ENCODE measurements around the gene NDUFB8. TPM values are rescaled to one million over a fixed set of nuclear protein-coding genes. Genes with fewer than 3 reads are reported as not detected.
A peak's percentile ranks its signal among the peaks of the same experiment; 100 is the strongest.

NDUFB8 gene
- total and polyA plus RNA-seq, 5 experiments from 2014 or later = 170 to 585 (median 520) TPM

DNA sequence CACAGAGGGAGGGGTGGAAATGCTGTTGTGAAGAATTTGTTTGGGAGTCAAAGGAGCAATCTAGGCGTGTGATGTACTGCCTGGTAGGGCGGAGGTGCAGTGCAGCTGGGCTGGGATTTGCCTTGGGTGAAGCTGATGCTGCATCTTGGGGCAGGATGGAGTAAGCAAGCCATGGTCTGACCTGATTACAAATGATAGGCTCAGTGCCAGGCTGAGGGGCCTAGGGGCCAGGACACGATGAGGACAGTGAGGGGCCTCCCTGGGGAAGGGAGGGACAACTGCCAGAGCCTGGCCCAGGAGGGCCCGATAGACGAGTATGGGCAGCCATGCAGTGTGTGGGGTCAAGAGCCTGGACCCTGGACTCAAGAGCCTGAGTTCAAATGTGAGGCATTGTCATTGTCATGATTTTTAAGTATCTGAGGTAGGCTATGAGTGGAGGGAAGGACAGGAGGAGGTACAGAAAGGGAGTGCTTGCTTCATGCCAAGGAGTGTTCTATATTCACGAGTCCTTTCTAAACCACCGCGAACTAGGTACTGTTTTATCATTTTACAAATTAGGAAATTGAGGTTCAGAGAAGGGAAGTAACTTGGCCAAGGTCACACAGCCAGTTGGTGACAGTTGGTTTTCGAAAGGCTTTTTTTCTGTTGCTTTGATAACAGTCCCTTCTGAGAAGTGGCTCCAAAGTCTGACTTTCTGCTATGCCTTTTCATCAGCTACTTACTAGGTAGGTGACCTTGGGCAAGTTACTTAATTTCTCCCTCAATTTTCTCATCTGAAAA lies 35.7 kb upstream of the NDUFB8 start:
- Mint-ChIP-seq H3K36me3 (peaks cover 0 to 3% (median 0%) of the 10 kb centered on the region in 3 donors), H3K9me3 (no peaks in the 10 kb centered on the region), H3K27ac (no peak overlapping the region), H3K27me3 (peaks cover 9 to 61% (median 31%) of the 10 kb centered on the region in 5 donors), H3K4me3 (no peak overlapping the region), H3K4me1 (peaks cover 0 to 20% (median 13%) of the 10 kb centered on the region in 4 donors)
- DNase-seq (peak in 1 of 10 donors; percentile 11), ATAC-seq (no peak)
- POLR2A ChIA-PET = no interaction called here

DNA sequence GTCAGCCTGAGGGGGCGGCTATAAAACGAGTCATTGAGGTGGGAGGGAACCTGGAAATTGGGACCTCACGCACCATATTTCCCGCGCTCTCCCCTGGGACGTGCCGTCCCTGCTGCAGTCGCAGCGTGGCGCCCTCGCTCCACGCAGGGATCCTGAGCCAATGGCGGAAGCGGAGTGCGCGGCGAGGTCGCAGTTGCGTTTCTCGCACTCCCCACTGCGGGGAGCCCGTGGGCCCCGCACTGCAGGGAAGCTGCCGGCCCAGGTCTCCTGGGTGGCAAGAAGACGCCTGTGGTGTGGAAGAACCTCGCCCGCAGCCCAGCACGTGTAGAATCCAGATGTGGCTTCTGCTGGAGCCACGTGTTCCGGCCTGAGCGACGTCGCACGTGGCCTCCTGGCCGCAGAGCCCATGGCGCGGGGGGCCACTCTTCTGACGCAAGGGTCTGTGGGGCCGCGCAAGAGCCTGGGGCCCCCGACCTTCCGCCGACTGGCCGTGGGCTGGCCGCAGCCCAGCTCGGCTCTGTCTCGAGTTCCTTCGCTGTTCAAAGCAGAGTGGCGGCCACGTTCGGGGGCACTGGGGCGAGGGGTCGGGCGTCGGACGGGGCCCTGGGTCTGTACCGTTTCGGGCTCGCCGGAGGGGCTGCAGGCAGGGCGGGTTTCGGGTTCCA lies 32.5 kb upstream of the NDUFB8 start:
- Mint-ChIP-seq H3K9me3 (no peaks in the 10 kb centered on the region), H3K36me3 (peaks cover 0 to 11% (median 0%) of the 10 kb centered on the region in 3 donors), H3K4me3 (peak overlapping the region; percentile 14 to 80 (median 69)), H3K27me3 (peaks cover 12 to 53% (median 30%) of the 10 kb centered on the region in 5 donors), H3K4me1 (peaks cover 0 to 20% (median 15%) of the 10 kb centered on the region in 4 donors), H3K27ac (no peak overlapping the region)
- DNase-seq (peak; percentile 64 to 85 (median 78)), ATAC-seq (peak; percentile 97 to 98)
- POLR2A ChIA-PET = interaction anchor here (0.6 to 2.0 kb wide), 3 partner anchors 182 to 435 kb away, joined by 3 to 7 read pairs (median 4); no protein-coding TSS in a partner anchor

DNA sequence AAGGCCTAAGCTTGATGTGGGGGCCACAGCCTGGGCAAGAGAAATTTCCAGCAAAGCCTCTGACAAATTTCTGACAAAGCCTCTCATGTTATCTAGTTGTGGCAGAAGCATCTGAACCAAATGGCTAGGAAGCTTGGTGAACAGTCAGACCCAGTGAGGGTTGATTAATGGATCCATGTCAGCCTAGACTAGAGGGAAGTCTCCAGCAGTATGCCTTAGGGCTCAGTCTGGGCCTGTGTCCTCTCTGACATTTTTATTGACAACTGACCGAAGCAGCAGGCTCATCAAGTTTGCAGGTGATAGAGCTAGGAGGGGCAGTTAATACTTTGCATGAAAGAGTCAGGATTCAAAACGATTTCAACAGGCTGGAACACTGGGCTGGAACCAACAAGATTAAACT lies 31.3 kb upstream of the NDUFB8 start:
- Mint-ChIP-seq H3K9me3 (no peaks in the 10 kb centered on the region), H3K4me3 (peak overlapping the region in 4 of 10 donors; percentile 11 to 56 (median 33)), H3K27ac (no peak overlapping the region), H3K27me3 (peaks cover 12 to 41% (median 21%) of the 10 kb centered on the region in 5 donors), H3K4me1 (peaks cover 0 to 20% (median 15%) of the 10 kb centered on the region in 4 donors), H3K36me3 (peaks cover 0 to 12% (median 0%) of the 10 kb centered on the region in 3 donors)
- POLR2A ChIA-PET = interaction anchor here (1.4 to 2.0 kb wide), 2 partner anchors 183 to 436 kb away, joined by 3 to 7 read pairs; no protein-coding TSS in a partner anchor
- ATAC-seq (no peak), DNase-seq (no peak)

DNA sequence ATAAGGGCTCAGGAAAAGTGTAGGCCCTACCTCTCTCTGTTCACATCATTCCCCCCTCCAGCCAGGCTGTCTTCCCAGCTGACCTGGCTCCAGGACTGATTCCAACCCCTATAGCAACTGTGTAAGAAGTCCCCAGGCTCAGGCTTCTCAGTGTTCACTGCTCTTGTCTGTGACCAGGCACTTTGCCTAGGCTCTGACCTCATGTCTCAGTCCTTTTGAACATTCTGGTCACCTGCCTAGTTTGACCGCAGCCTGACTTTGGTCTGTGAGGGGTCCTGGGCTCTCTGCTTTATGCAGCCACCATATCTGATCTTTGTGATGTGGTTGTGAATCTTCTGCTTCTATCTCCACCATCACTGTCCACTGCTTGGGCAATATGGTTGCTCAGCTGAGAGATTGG lies 30.6 kb upstream of the NDUFB8 start:
- DNase-seq (no peak), ATAC-seq (no peak)
- POLR2A ChIA-PET = no interaction called here
- Mint-ChIP-seq H3K9me3 (no peaks in the 10 kb centered on the region), H3K36me3 (peaks cover 0 to 12% (median 0%) of the 10 kb centered on the region in 3 donors), H3K27me3 (peaks cover 7 to 36% (median 15%) of the 10 kb centered on the region in 5 donors), H3K4me3 (peak overlapping the region in 4 of 10 donors; percentile 2 to 52 (median 44)), H3K4me1 (peaks cover 0 to 20% (median 15%) of the 10 kb centered on the region in 4 donors), H3K27ac (no peak overlapping the region)

DNA sequence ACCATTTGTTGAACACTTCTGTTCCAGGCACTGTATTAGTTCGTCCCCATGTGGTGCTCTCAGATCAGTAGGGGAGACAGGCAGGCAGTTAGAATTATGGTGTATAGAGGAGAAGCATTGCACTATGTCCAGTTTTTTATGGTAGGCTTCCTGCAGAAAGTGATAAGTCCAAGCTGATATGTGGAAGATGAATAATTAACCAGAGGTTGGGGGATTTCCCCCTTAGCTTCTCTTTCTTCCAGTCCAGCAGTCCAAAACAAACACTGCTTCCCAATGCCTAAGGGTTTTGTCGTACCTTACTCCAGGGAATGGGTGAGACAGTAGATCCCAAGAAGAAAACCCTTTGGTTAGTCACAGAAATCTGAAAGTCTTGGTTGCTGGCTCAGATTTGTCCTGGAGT lies 25.2 kb upstream of the NDUFB8 start:
- no peak for ATAC-seq
- POLR2A ChIA-PET = interaction anchor here (0.8 kb wide), 1 partner anchor 361 kb away, joined by 4 read pairs; no protein-coding TSS in a partner anchor
- no peak overlapping the region for H3K4me3 Mint-ChIP-seq
- peaks cover 0 to 2% (median 0%) of the 10 kb centered on the region in 4 donors for H3K4me1 Mint-ChIP-seq
- DNase-seq = no peak
- no peaks in the 10 kb centered on the region for H3K9me3 Mint-ChIP-seq
- H3K27me3 Mint-ChIP-seq = no peaks in the 10 kb centered on the region
- H3K27ac Mint-ChIP-seq = no peak overlapping the region
- peaks cover 0 to 35% (median under 1%) of the 10 kb centered on the region in 3 donors for H3K36me3 Mint-ChIP-seq

DNA sequence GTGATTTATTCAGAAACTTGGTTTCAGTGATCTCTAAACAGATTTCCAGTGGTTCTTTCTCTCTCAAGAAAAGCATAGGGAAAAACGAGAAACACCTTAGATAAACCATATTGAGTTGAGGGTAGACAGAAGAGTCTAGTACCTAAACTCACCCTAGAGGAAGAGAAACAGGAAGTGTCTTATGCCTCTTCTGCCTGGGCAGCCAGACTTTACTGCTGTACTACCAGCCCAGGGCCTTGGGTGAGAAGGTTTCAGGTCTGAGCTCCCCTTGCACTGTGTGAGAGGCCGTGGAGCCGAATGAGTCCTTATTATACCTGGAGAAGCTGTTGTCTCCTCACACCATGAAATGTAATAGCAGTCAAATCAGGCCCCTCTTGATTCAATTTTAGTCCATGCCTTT lies 24.3 kb upstream of the NDUFB8 start:
- peak overlapping the region in 1 of 10 donors; percentile 56 for H3K27ac Mint-ChIP-seq
- no peaks in the 10 kb centered on the region for H3K27me3 Mint-ChIP-seq
- H3K4me1 Mint-ChIP-seq = peaks cover 0 to 2% (median 0%) of the 10 kb centered on the region in 4 donors
- peaks cover 0 to 45% (median 4%) of the 10 kb centered on the region in 3 donors for H3K36me3 Mint-ChIP-seq
- POLR2A ChIA-PET = interaction anchor here (0.6 kb wide), 1 partner anchor 302 kb away, joined by 3 read pairs; no protein-coding TSS in a partner anchor
- DNase-seq (no peak), ATAC-seq (no peak)
- H3K9me3 Mint-ChIP-seq = no peaks in the 10 kb centered on the region
- no peak overlapping the region for H3K4me3 Mint-ChIP-seq

DNA sequence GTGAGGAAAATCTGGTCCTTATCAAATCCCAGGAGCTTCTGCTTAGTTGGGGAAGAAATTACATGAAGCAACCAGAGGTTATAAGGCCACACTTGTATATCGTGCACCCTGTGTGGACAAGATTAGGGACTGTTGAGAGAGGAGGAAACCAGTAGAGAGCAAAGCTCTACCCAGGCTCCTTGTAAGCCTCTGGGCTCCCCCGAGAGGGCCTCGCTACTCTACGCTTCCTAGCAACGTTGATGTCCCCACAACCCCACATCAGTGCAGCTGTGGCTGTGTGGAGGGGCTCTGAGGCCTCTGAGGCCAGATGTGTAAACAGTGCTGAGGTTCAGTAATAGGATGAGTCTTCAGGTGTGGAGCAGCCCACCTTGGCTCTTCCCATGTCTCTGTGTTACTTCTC lies 22.1 kb upstream of the NDUFB8 start:
- DNase-seq = no peak
- Mint-ChIP-seq H3K9me3 (no peaks in the 10 kb centered on the region), H3K36me3 (peaks cover 0 to 58% (median 10%) of the 10 kb centered on the region in 3 donors), H3K27me3 (no peaks in the 10 kb centered on the region), H3K4me3 (peak overlapping the region in 1 of 10 donors; percentile 62), H3K27ac (peak overlapping the region in 1 of 10 donors; percentile 45), H3K4me1 (peaks cover 0 to 2% (median 0%) of the 10 kb centered on the region in 4 donors)
- ATAC-seq = no peak
- POLR2A ChIA-PET = no interaction called here

DNA sequence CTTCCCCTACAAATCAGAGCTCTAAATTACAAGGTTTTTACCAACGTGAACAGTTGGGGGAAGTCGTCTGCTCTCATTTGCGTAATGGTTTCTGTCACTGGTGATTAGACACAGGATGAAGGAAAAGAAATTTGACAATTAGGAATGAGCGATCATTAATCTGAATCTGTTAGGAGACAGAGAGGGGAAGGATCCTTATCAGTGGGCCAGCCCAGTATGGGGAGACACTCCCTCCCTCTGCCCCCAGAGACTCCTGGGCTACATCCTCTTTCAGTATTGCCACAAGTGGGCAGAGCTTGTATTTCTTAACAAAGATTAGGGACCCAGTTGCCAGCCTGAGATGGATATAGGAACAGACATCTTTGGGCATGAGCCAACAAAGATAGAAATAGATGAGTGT lies 21.5 kb upstream of the NDUFB8 start:
- DNase-seq (no peak), ATAC-seq (no peak)
- Mint-ChIP-seq H3K9me3 (no peaks in the 10 kb centered on the region), H3K27me3 (no peaks in the 10 kb centered on the region), H3K4me1 (peaks cover 0 to 2% (median 0%) of the 10 kb centered on the region in 4 donors), H3K36me3 (peaks cover 0 to 62% (median 10%) of the 10 kb centered on the region in 3 donors), H3K4me3 (no peak overlapping the region), H3K27ac (peak overlapping the region in 1 of 10 donors; percentile 24)
- POLR2A ChIA-PET = no interaction called here

DNA sequence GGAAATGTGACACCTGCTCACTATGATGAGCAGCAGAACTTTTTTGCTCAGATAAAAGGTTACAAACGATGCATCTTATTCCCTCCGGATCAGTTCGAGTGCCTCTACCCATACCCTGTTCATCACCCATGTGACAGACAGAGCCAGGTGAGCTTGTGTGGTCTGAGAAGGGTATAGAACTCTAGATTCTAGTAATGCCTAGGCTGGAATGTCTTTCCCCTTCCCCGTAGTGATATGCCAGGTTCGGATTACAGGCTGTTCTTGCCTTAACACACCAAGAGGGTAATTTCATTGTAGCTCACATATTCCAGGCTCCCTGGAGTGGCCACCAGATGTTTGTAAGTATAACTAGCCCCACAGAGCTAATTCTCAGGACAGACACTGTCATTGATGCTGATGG lies 15.3 kb upstream of the NDUFB8 start:
- no peaks in the 10 kb centered on the region for H3K27me3 Mint-ChIP-seq
- H3K27ac Mint-ChIP-seq = no peak overlapping the region
- peaks cover 0 to 96% (median 24%) of the 10 kb centered on the region in 3 donors for H3K36me3 Mint-ChIP-seq
- ATAC-seq (no peak), DNase-seq (no peak)
- H3K4me3 Mint-ChIP-seq = no peak overlapping the region
- no peaks in the 10 kb centered on the region for H3K9me3 Mint-ChIP-seq
- peaks cover 6 to 14% (median 7%) of the 10 kb centered on the region in 4 donors for H3K4me1 Mint-ChIP-seq
- POLR2A ChIA-PET = interaction anchor here (1.0 kb wide), 1 partner anchor 9 kb away, joined by 3 read pairs; no protein-coding TSS in a partner anchor

DNA sequence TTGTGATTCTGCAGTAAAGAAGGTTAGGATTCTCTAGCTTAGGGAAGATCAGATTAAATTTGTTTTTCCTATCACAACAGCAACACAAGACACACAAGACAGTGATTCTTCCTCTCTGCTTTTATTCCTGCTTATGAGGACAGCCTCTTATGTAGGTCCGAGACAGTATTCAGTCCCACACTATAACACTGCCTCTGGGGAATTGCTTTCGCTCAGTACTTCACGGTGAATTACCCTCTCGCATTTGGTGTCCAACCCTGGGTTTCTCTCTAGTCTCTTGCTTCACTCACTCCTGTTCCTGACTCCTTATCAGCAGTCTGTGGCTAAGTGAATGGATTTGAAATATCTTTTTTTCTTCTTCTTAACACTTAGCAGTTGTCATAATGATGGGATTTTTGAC lies 7.8 kb upstream of the NDUFB8 start:
- H3K36me3 Mint-ChIP-seq = peaks cover 0 to 43% (median 2%) of the 10 kb centered on the region in 3 donors
- peak overlapping the region in 1 of 10 donors; percentile 54 for H3K4me3 Mint-ChIP-seq
- ATAC-seq (no peak), DNase-seq (no peak)
- H3K27me3 Mint-ChIP-seq = no peaks in the 10 kb centered on the region
- POLR2A ChIA-PET = interaction anchor here (0.6 kb wide), 1 partner anchor 95 kb away, joined by 3 read pairs; no protein-coding TSS in a partner anchor
- peak overlapping the region in 5 of 10 donors; percentile 15 to 36 (median 23) for H3K27ac Mint-ChIP-seq
- no peaks in the 10 kb centered on the region for H3K9me3 Mint-ChIP-seq
- peaks cover 11 to 34% (median 16%) of the 10 kb centered on the region in 4 donors for H3K4me1 Mint-ChIP-seq

DNA sequence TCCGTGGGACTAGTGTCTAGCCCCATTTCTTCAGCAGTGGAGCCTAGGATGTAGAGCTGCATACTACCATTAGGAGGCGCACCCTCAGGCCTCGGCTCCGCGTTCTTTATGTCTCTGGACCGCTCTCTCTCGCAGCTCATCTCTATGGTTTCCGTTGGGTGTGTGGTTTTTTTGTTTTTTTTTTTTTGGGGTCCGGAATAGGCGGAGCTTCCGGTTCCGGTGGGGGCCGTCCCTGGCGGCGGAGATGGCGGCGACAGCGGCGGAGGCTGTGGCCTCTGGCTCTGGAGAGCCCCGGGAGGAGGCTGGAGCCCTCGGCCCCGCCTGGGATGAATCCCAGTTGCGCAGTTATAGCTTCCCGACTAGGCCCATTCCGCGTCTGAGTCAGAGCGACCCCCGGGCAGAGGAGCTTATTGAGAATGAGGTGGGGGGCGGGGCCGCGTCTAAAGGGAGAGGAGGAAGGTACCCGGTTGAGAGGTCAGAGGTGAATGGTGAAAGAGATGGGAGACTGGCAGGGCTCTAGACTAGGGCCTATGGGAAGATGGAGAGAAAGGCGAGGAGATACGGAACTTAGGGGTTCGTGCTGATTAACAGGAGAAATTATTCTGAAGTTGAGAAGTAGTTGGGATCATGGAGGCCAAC lies 6.2 kb upstream of the NDUFB8 start, which contains the start of gene HIF1AN:
Gene HIF1AN (plus strand): TSS at position 229 of the 639 bp plus-strand sequence. CDS start 16 bp downstream, at position 245.
- peaks cover 11 to 29% (median 15%) of the 10 kb centered on the region in 4 donors for H3K4me1 Mint-ChIP-seq
- no peaks in the 10 kb centered on the region for H3K9me3 Mint-ChIP-seq
- peaks cover 0 to 28% (median 0%) of the 10 kb centered on the region in 3 donors for H3K36me3 Mint-ChIP-seq
- H3K27me3 Mint-ChIP-seq = no peaks in the 10 kb centered on the region
- POLR2A ChIA-PET = interaction anchor here (0.6 to 1.6 kb wide), 15 partner anchors 9 to 397 kb away, joined by 3 to 16 read pairs (median 5); no protein-coding TSS in a partner anchor
- H3K27ac Mint-ChIP-seq = peak within 1 kb of the TSS in 5 of 10 donors; percentile 25 to 74 (median 40)
- ATAC-seq (peak; percentile 97 to 98), DNase-seq (peak; percentile 76 to 96 (median 90))
- peak within 1 kb of the TSS in 3 of 10 donors; percentile 8 to 32 (median 15) for H3K4me3 Mint-ChIP-seq

DNA sequence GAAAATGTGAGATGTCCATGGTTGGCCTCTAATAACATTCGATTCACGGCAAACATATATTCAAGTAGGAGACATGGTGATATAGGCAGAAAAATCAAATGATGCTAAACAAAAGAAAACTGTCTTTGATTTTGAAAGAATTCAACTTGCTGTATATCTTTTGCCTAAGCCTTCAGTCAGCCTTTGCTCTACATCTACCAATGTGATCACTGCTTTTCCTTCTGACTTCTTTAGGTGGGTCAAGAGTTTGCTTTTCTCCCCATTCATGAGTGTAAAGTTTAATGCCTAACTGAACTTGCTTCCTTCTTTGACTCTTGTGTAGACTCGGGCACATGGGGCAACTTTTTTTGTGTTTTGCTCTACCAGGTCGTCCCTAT lies 5.7 kb upstream of the NDUFB8 start:
- peaks cover 0 to 23% (median 0%) of the 10 kb centered on the region in 3 donors for H3K36me3 Mint-ChIP-seq
- DNase-seq (no peak), ATAC-seq (peak; percentile 4 to 9)
- no peaks in the 10 kb centered on the region for H3K27me3 Mint-ChIP-seq
- no peak overlapping the region for H3K4me3 Mint-ChIP-seq
- H3K27ac Mint-ChIP-seq = no peak overlapping the region
- H3K9me3 Mint-ChIP-seq = no peaks in the 10 kb centered on the region
- POLR2A ChIA-PET = interaction anchor here (0.6 to 1.6 kb wide), 13 partner anchors 8 to 397 kb away, joined by 3 to 16 read pairs (median 5); no protein-coding TSS in a partner anchor
- peaks cover 9 to 27% (median 14%) of the 10 kb centered on the region in 4 donors for H3K4me1 Mint-ChIP-seq
